ENCODE results near the gene CCL5.

The CCL5 gene

DNA sequence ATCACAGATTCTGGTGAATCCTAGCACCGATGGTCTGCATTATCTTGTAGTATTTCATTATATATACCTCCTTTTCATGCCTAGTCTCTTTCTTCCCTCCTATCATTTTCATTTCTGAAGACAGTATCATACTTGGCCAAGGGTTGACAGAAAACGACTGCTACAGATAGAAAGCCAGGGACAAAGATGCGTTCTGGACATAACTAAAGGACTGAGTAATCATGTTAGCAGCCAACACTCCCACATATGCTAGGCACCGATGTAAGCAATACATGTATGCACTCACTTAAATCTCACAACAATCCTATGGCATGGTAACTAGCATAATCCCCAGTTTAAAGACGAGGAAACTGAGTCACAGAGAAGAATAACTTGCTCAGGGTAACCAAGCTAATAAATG is 27.5 kb upstream of the CCL5 start:
- no peaks in the 10 kb centered on the region for H3K27me3 ChIP-seq (ENCODE audit: low read depth, low read length)
- H3K79me2 ChIP-seq (ENCODE audit: low read length) = no peaks in the 10 kb centered on the region
- TF ChIP-seq, protein P1, sequence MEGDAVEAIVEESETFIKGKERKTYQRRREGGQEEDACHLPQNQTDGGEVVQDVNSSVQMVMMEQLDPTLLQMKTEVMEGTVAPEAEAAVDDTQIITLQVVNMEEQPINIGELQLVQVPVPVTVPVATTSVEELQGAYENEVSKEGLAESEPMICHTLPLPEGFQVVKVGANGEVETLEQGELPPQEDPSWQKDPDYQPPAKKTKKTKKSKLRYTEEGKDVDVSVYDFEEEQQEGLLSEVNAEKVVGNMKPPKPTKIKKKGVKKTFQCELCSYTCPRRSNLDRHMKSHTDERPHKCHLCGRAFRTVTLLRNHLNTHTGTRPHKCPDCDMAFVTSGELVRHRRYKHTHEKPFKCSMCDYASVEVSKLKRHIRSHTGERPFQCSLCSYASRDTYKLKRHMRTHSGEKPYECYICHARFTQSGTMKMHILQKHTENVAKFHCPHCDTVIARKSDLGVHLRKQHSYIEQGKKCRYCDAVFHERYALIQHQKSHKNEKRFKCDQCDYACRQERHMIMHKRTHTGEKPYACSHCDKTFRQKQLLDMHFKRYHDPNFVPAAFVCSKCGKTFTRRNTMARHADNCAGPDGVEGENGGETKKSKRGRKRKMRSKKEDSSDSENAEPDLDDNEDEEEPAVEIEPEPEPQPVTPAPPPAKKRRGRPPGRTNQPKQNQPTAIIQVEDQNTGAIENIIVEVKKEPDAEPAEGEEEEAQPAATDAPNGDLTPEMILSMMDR (IDR thresholded peaks at IDR 0.05; ENCODE audit: low read depth, low read length) = no peak
- no peak for TF ChIP-seq EZH2phosphoT487 (IDR thresholded peaks at IDR 0.05; ENCODE audit: low read depth)
- H3K4me2 ChIP-seq (ENCODE audit: low read length) = no peak overlapping the region
- H3K9me3 ChIP-seq (ENCODE audit: insufficient read depth, low read length) = no peaks in the 10 kb centered on the region
- H4K20me1 ChIP-seq (ENCODE audit: insufficient read depth, low read length) = no peaks in the 10 kb centered on the region
- no peak overlapping the region for H3K27ac ChIP-seq (ENCODE audit: low read length)
- H3K4me3 ChIP-seq (ENCODE audit: low read length) = no peak overlapping the region
- H3K36me3 ChIP-seq (replicated peaks; ENCODE audit: low read depth, low read length) = no peaks in the 10 kb centered on the region
- no peak overlapping the region for H3K9ac ChIP-seq (ENCODE audit: low read length)
- H3K4me1 ChIP-seq (ENCODE audit: low read length) = no peaks in the 10 kb centered on the region
- H2AFZ ChIP-seq (ENCODE audit: low read depth, low read length) = no peak overlapping the region

DNA sequence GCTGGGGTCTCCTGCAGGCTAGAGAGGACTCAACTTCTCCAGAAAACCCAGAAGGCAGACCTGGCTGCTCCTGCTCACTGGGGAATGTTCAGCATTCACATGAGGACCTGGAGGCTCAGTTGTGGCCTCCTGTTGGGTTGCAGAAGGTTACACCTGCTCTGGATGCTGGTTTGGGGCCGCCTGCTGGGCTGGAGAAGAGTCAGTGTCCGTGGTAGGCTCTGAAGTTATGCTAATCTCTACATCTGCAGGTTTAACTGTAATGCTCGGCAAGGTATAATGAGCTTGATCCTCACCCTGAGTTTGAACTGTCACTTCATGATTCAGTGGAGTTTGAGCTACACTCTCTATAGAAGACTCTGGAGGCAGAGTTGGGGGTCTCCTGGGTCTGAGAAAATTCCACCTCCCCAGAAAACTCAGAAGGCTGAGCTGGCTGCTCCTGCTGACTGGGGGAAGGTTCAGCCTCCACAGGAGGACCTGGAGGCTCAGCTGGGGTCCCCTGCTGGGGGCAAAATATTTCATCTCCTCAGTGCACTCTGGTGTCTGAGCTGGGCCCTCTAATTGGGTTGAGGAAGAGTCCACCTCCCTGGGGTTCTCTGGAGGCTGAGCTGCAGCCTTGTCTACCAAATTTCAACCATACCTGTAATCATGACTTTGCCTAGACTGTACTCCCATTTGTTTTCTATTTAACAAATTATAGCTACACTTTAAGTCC is 26.9 kb upstream of the CCL5 start:
- H3K4me1 ChIP-seq (ENCODE audit: low read length) = no peaks in the 10 kb centered on the region
- H3K36me3 ChIP-seq (replicated peaks; ENCODE audit: low read depth, low read length) = no peaks in the 10 kb centered on the region
- no peak overlapping the region for H3K4me2 ChIP-seq (ENCODE audit: low read length)
- H2AFZ ChIP-seq (ENCODE audit: low read depth, low read length) = no peak overlapping the region
- no peak for TF ChIP-seq EZH2phosphoT487 (IDR thresholded peaks at IDR 0.05; ENCODE audit: low read depth)
- TF ChIP-seq, protein P1 (IDR thresholded peaks at IDR 0.05; ENCODE audit: low read depth, low read length) = no peak
- H3K27ac ChIP-seq (ENCODE audit: low read length) = no peak overlapping the region
- H3K4me3 ChIP-seq (ENCODE audit: low read length) = no peak overlapping the region
- H4K20me1 ChIP-seq (ENCODE audit: insufficient read depth, low read length) = no peaks in the 10 kb centered on the region
- no peaks in the 10 kb centered on the region for H3K79me2 ChIP-seq (ENCODE audit: low read length)
- no peaks in the 10 kb centered on the region for H3K9me3 ChIP-seq (ENCODE audit: insufficient read depth, low read length)
- H3K9ac ChIP-seq (ENCODE audit: low read length) = no peak overlapping the region
- H3K27me3 ChIP-seq (ENCODE audit: low read depth, low read length) = no peaks in the 10 kb centered on the region

DNA sequence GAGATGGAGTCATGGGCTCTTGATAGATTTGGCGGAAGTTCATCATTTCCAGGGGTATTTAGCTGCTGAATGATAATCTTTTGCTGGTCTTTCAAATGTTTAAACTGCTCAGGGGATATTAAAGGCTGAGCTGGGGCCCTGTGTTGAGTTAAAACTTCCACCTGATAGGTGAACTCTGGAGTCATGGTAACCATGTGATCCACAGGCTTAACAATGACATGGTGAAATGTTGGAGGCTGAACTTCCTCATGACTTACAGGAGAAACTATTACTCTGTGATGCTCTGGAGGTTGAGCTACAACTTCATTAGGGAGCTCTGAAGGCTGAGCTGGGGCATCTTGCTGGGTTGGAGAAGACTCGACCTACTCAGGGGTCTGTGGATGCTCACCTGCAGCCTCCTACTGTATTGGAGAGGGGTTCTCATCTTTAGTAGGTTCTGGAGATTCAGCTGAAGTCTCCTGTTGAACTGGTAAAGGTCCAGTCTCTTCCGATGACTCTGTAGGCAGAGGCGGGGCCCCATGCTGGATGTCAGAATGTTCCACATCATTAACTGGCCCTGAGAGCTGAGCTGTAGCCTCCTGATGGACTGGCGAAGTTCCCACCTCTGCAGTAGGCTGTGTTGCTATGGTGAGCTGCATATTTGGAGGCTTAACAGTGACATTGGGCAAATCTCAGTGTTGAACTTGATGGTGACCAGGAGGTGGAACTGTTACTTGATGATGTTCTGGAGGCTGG is 26.2 kb upstream of the CCL5 start:
- Histone ChIP-seq H3K27ac (ENCODE audit: low read length) (no peak overlapping the region), H3K27me3 (ENCODE audit: low read depth, low read length) (no peaks in the 10 kb centered on the region), H3K9ac (ENCODE audit: low read length) (no peak overlapping the region), H3K9me3 (ENCODE audit: insufficient read depth, low read length) (no peaks in the 10 kb centered on the region), H3K4me3 (ENCODE audit: low read length) (no peak overlapping the region), H3K4me2 (ENCODE audit: low read length) (no peak overlapping the region), H2AFZ (ENCODE audit: low read depth, low read length) (no peak overlapping the region), H3K79me2 (ENCODE audit: low read length) (no peaks in the 10 kb centered on the region), H3K4me1 (ENCODE audit: low read length) (no peaks in the 10 kb centered on the region), H4K20me1 (ENCODE audit: insufficient read depth, low read length) (no peaks in the 10 kb centered on the region), H3K36me3 (replicated peaks; ENCODE audit: low read depth, low read length) (no peaks in the 10 kb centered on the region)
- TF ChIP-seq, protein P1 (IDR thresholded peaks at IDR 0.05; ENCODE audit: low read depth, low read length) = no peak
- TF ChIP-seq EZH2phosphoT487 (IDR thresholded peaks at IDR 0.05; ENCODE audit: low read depth) = no peak

DNA sequence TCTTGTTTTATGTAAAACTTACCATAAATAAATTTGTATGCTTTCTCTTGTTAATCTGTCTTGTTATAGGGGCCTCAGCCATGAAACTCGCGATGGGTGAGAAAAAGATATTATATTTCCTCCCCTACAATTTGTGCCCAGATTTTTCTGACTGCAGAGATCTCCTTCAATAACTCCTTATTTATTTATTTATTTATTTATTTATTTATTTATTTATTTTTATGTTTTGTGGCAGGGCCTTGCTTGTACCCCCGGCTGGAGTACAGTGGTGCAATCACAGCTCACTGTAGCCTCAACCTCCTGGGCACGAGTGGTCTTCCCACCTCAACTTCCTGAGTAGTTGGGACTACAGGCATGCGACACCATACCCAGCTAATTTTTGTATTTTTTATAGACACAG is 23.3 kb upstream of the CCL5 start:
- no peaks in the 10 kb centered on the region for H3K9me3 ChIP-seq (ENCODE audit: insufficient read depth, low read length)
- no peak overlapping the region for H3K4me3 ChIP-seq (ENCODE audit: low read length)
- H4K20me1 ChIP-seq (ENCODE audit: insufficient read depth, low read length) = no peaks in the 10 kb centered on the region
- H2AFZ ChIP-seq (ENCODE audit: low read depth, low read length) = no peak overlapping the region
- no peak overlapping the region for H3K4me2 ChIP-seq (ENCODE audit: low read length)
- H3K4me1 ChIP-seq (ENCODE audit: low read length) = peaks cover 6% of the 10 kb centered on the region; the same call in 1 of the 2 replicates
- no peak overlapping the region for H3K27ac ChIP-seq (ENCODE audit: low read length)
- no peak for TF ChIP-seq EZH2phosphoT487 (IDR thresholded peaks at IDR 0.05; ENCODE audit: low read depth)
- no peaks in the 10 kb centered on the region for H3K79me2 ChIP-seq (ENCODE audit: low read length)
- H3K36me3 ChIP-seq (replicated peaks; ENCODE audit: low read depth, low read length) = no peaks in the 10 kb centered on the region
- H3K9ac ChIP-seq (ENCODE audit: low read length) = no peak overlapping the region
- H3K27me3 ChIP-seq (ENCODE audit: low read depth, low read length) = no peaks in the 10 kb centered on the region

All from OCI-LY3 (cell line).